HG02763 (cell line): ENCODE measurements around the gene STAMBP.
"Not testable (repeated sequence)": the region's sequence is repeated elsewhere in the genome, so short reads cannot be mapped to it uniquely, and the experiment has no call there.

ENCODE experiments used
- ATAC-seq: cut with Tn5 transposase; IDR thresholded peaks from one replicate; pipeline ENCODE4 v1.9.1; 2021; ENCODE audit warnings: mild to moderate bottlenecking, moderate library complexity; ENCODE audit not compliant: unreplicated experiment

Gene STAMBP

DNA sequence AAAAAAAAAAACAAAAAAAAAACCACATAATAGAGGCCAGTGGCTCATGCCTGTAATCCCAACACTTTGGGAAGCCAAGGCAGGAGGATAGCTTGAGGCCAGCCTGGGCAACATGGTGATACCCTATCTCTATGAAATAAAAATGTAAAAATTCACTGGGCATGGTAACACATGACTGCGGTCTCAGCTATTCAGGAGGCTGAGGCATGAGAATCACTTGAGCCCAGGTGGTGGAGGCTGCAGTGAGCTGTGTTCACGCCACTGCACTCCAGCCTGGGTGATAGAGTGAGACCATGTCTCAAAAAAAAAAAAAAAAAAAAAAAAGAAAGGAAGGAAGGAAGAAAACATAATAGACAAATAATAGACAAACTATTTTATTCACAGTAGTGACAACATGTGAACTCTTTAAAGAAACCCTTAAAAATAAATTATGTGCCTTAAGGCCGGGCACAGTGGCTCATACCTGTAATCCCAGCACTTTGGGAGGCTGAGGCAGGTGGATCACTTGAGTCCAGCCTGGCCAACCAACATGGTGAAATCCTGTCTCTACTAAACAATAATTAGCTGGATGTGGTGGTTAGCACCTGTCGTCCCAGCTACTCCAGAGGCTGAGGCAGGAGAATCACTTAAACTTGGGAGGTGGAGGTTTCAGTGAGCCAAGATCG is 75.3 kb downstream of the STAMBP start:
- not testable (repeated sequence) for ATAC-seq

- ATAC-seq, result no peak
These were observed 76.2 kb downstream of the STAMBP start for GRCh38 chr2:73904952-73905351.

- ATAC-seq, result no peak
These were observed 78.2 kb downstream of the STAMBP start for GRCh38 chr2:73906847-73907505.

GRCh38 chr2:73907840-73908452 is 79.2 kb downstream of the STAMBP start:
- no peak for ATAC-seq

- no peak for ATAC-seq
These were observed 80.2 kb downstream of the STAMBP start for GRCh38 chr2:73908689-73909652.

GRCh38 chr2:73910873-73911547 is 82.2 kb downstream of the STAMBP start:
- no peak for ATAC-seq

GRCh38 chr2:73911548-73912208 is 82.9 kb downstream of the STAMBP start:
- no peak for ATAC-seq

DNA sequence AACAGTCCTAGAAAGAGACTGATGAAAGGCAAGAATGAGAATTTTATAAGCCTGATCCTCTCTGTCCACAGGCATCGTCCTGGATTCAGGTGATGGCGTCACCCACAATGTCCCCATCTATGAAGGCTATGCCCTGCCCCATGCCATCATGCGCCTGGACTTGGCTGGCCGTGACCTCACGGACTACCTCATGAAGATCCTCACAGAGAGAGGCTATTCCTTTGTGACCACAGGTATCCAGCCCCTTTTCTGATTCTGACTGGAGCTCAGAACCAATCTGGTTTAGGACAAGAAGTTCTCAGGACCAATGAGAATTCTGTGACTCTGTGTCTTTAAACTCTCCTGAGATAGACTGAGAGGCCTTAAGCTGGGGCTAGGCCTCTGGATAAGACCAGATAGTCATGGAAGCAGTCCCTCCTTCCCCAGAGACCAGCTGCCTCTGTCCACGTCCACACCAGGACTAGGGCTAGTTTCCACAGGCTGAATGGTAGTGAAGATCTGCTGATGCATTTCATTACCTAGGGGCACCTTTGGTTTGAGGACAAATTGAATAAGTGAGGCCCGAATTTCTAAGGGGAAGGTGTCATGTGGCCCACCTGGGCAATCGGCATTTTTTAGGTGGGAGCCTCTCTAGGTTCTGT is 84.8 kb downstream of the STAMBP start:
- ATAC-seq, result no peak

DNA sequence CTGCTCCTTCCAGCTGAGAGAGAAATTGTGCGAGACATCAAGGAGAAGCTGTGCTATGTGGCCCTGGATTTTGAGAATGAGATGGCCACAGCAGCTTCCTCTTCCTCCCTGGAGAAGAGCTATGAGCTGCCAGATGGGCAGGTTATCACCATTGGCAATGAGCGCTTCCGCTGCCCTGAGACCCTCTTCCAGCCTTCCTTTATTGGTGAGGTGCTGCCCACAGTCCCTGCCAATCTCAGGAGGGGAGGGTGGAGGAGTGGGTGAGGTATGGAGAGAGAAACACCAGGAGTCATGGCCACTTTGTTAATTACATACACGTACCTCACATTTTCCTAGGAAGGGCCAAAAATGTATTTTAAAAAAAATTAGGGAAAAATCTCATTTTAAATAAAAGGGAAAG is 85.9 kb downstream of the STAMBP start:
- no peak for ATAC-seq

DNA sequence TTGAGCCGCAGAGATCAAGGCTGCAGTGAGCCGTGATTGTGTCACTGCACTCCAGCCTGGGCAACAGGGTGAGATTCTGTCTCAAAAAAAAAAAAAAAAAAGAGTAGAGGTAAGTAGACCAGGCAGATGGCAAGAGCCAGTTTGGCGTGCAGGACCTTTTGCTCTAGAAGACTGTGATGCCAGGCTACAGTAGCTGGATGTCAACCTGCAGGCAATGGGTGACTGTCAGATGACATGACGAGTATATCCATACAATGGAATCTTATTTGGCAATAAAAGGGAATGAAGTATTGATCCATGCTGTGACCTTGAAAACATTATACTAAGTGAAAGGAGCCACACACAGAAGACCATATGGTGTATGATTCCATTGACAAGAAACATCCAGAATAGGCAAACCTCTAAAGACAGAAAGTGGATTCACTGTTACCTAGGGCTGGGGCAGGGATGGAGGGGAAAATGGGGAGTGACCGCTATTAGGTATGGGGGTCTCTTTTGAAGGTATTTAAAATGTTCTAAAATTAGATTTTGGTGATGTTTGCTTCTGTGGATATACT is 86.8 kb downstream of the STAMBP start:
- no peak for ATAC-seq

DNA sequence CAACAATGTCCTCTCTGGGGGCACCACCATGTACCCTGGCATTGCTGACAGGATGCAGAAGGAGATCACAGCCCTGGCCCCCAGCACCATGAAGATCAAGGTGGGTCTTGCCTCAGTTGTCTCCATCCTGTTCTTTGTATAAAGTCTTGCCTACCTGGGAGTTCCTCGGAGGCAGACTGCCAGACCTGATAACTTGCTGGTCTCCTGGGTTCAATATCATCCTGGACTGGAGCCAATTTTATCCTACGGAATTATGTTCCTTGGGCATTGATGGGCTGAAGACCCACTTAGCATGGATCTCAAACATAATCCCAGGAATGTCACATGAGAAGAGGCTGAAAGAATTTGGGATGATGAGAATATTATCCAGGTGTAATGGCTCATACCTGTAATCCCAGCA is 87.9 kb downstream of the STAMBP start:
- ATAC-seq, result no peak

- ATAC-seq, result no peak
These were observed 88.5 kb downstream of the STAMBP start for GRCh38 chr2:73917296-73917695.

DNA sequence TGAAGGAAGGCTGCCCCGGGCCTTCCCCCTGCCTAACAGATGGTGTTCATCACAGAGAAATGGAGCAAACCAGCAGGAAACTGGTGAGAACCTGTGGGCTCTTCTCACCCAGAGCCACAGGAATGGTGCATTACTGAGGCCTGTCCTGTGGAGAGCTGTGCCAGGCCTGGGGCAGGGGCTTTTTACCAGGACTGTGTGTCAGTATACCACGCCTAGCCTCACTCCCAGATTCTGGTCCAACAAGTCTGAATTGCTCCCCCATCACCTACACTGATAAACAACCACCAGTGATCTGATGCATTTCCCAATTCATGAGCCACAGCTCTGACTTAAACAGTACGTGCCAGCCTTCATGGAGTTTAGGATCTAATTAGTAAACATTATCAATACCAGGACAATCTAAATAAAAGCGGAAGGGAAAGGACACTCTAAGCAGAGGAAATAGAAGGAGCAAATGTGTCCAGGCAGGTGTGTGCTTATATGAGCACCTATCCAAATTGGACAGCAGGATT is 89.0 kb downstream of the STAMBP start:
- ATAC-seq, result no peak

GRCh38 chr2:73918856-73919255 is 90.1 kb downstream of the STAMBP start:
- ATAC-seq, result no peak

DNA sequence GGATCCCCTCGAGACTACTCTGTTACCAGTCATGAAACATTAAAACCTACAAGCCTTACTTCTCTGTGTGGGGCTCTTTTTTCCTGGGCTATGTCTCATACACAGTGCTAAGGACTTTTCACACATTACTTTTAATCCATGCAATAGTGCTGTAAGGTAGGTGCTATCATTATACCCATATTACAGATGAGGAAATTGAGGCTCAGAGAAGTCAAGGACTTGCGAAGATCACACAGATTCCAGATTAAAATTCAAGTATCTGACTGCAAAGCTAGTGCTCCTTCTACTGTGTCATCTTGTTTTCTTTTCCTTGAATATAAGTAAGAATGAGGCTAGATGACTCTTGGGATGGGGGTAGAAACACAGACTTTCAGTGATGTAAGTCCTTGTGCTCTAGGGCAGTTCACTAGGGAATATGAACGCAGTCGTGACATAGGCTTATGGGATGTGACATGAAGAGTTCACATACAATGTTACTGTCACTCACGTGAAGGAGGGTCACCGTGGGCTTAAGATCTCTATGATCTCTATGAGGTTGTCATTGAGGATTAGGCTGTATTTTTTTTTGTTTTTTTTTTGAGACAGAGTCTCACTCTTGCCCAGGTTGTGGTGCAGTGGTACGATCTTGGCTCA is 91.0 kb downstream of the STAMBP start:
- ATAC-seq, result no peak

- ATAC-seq, result no peak
These were observed 92.1 kb downstream of the STAMBP start for GRCh38 chr2:73920577-73921545.

GRCh38 chr2:73921581-73921980 is 92.8 kb downstream of the STAMBP start:
- no peak for ATAC-seq
